CD14-positive monocyte (primary cell): Measurements from ENCODE around the gene TPR. TPM values are rescaled to one million over a fixed set of nuclear protein-coding genes. Genes with fewer than 3 reads are reported as not detected.

ENCODE experiments used
- DNase-seq, 3 donors: peaks; one replicate each; pipeline ENCODE4 v3.0.0-alpha.2; 2011 to 2022
- H2AFZ ChIP-seq: 2 replicates; pipeline ENCODE4 v1.6.0; 2012; ENCODE audit warnings: mild to moderate bottlenecking, low read depth, low read length, inconsistent platforms; ENCODE audit not compliant: insufficient read depth, poor library complexity, severe bottlenecking
- H3K27ac ChIP-seq, 2 donors: 1 replicate in 1 of 2; 2 replicates in 1 of 2; pipeline ENCODE4 v1.5.1; 2012 to 2013; ENCODE audit warnings: low read length in 2 of 2, control low read depth in 1 of 2, inconsistent platforms in 1 of 2, low read depth in 1 of 2, mild to moderate bottlenecking in 1 of 2
- H3K27me3 ChIP-seq, 2 donors: one replicate each; pipeline versions ENCODE4 v1.6.0 to v1.6.1; 2011 to 2013; ENCODE audit warnings: low read length in 2 of 2; ENCODE audit not compliant: control insufficient read depth in 2 of 2, insufficient read depth in 2 of 2
- H3K36me3 ChIP-seq, 2 donors: replicated peaks in 1 of 2; 1 replicate in 1 of 2; 2 replicates in 1 of 2; pipeline versions ENCODE4 v1.5.1 to v1.6.1; 2012 to 2013; ENCODE audit warnings: low read length in 2 of 2, control low read depth in 1 of 2, inconsistent platforms in 1 of 2, mild to moderate bottlenecking in 1 of 2; ENCODE audit not compliant: insufficient read depth in 2 of 2, control insufficient read depth in 1 of 2
- H3K4me1 ChIP-seq, 2 donors: 1 replicate in 1 of 2; 2 replicates in 1 of 2; pipeline versions ENCODE4 v1.5.1 to v1.6.1; 2012 to 2013; ENCODE audit warnings: low read length in 2 of 2, control low read depth in 1 of 2, inconsistent platforms in 1 of 2, mild to moderate bottlenecking in 1 of 2, moderate library complexity in 1 of 2; ENCODE audit not compliant: insufficient read depth in 2 of 2, control insufficient read depth in 1 of 2
- H3K4me2 ChIP-seq: replicated peaks from 2 replicates; pipeline ENCODE3; 2012; ENCODE audit warnings: low read length, moderate library complexity, mild to moderate bottlenecking; ENCODE audit not compliant: poor library complexity, severe bottlenecking; ENCODE audit errors: extremely low read depth
- H3K4me3 ChIP-seq, 3 experiments: fragments of 200-600 bp in 1 of 3; sonication (generic) in 1 of 3; replicated peaks in 1 of 3; 1 replicate in 2 of 3; 2 replicates in 1 of 3; pipeline ENCODE4 v1.5.1; 2011 to 2013; ENCODE audit warnings: low read length in 3 of 3, mild to moderate bottlenecking in 3 of 3, control low read depth in 2 of 3, low read depth in 2 of 3, inconsistent platforms in 1 of 3, moderate library complexity in 1 of 3
- H3K79me2 ChIP-seq: 2 replicates; pipeline ENCODE4 v1.6.0; 2012; ENCODE audit warnings: mild to moderate bottlenecking, control low read depth, inconsistent platforms, low read length, moderate library complexity; ENCODE audit not compliant: insufficient read depth
- H3K9ac ChIP-seq: 2 replicates; pipeline ENCODE4 v1.6.0; 2017; ENCODE audit warnings: low read length, mild to moderate bottlenecking; ENCODE audit not compliant: insufficient read depth, poor library complexity, severe bottlenecking
- H3K9me3 ChIP-seq, 2 donors: replicated peaks in 1 of 2; 1 replicate in 1 of 2; 2 replicates in 1 of 2; pipeline versions ENCODE4 v1.5.1 to v1.6.1; 2012 to 2013; ENCODE audit warnings: low read length in 2 of 2, control low read depth in 1 of 2; ENCODE audit not compliant: control insufficient read depth in 1 of 2, insufficient read depth in 1 of 2
- H4K20me1 ChIP-seq: 2 replicates; pipeline ENCODE4 v1.6.0; 2012; ENCODE audit warnings: mild to moderate bottlenecking, low read length, control low read depth, moderate library complexity; ENCODE audit not compliant: insufficient read depth
- H3K27ac Mint-ChIP-seq, 7 donors: one replicate each; pipeline ENCODE4 v1.8.0; 2020; ENCODE audit warnings: mild to moderate bottlenecking in 7 of 7, mixed read lengths in 7 of 7, moderate library complexity in 6 of 7, inconsistent platforms in 2 of 7
- H3K27me3 Mint-ChIP-seq, 3 donors: one replicate each; pipeline ENCODE4 v1.8.0; 2021 to 2022; ENCODE audit warnings: low read depth in 3 of 3, mild to moderate bottlenecking in 3 of 3, mixed read lengths in 3 of 3, moderate library complexity in 3 of 3, inconsistent platforms in 1 of 3
- H3K36me3 Mint-ChIP-seq, 2 donors: one replicate each; pipeline ENCODE4 v1.8.0; 2020; ENCODE audit warnings: mixed read lengths in 2 of 2, inconsistent platforms in 1 of 2, mild to moderate bottlenecking in 1 of 2
- H3K4me1 Mint-ChIP-seq: one replicate; pipeline ENCODE4 v1.8.0; 2020; ENCODE audit warnings: mild to moderate bottlenecking, mixed read lengths
- H3K4me3 Mint-ChIP-seq, 2 donors: one replicate each; pipeline ENCODE4 v1.8.0; 2020; ENCODE audit warnings: mild to moderate bottlenecking in 2 of 2, mixed read lengths in 2 of 2, moderate library complexity in 1 of 2
- H3K9me3 Mint-ChIP-seq, 7 donors: one replicate each; pipeline ENCODE4 v1.8.0; 2020 to 2022; ENCODE audit warnings: mixed read lengths in 7 of 7, mild to moderate bottlenecking in 6 of 7, moderate library complexity in 6 of 7, inconsistent platforms in 2 of 7
- CTCF ChIP-seq: fragments of 200-600 bp; IDR thresholded peaks from one replicate; pipeline ENCODE4 v1.8.0; 2022; ENCODE audit warnings: antibody characterized with exemption, mild to moderate bottlenecking
- WGBS: methylation state at CpG from one replicate; pipeline ENCODE4 v1.1.5; 2013; ENCODE audit warnings: missing lambda C conversion rate; ENCODE audit not compliant: insufficient coverage; 5-methylcytosine and 5-hydroxymethylcytosine counted together
- intact Hi-C, 2 donors: fragments of 100-400 bp; cut with micrococcal nuclease; formaldehyde crosslinking; loops; one replicate each; pipeline versions ENCODE4 v1.15.0 to v1.15.1; 2023
- polyA plus RNA-seq, 3 donors: library from polyadenylated mRNA; depleted of rRNA in 1 of 3; unstranded in 2 of 3; stranded (reverse) in 1 of 3; fragments of 300-500 nt in 2 of 3; fragments of >200 nt in 1 of 3; fragmentation: Illumina TruSeq in 2 of 3; gene quantifications; 1 replicate in 2 of 3; 2 replicates in 1 of 3; pipeline ENCODE4 v1.2.3, GENCODE V29; 2012 to 2021

Gene TPR
- polyA plus RNA-seq, 3 donors, result 4.3 to 23.3 (median 13.2) TPM

GRCh38 chr1:186421446-186421845, 46.4 kb upstream of the TPR start:
- no peak for DNase-seq
- H3K27ac Mint-ChIP-seq, result no peak overlapping the region
- no CpG with 5 or more reads among the region's 6 CpGs for WGBS

DNA sequence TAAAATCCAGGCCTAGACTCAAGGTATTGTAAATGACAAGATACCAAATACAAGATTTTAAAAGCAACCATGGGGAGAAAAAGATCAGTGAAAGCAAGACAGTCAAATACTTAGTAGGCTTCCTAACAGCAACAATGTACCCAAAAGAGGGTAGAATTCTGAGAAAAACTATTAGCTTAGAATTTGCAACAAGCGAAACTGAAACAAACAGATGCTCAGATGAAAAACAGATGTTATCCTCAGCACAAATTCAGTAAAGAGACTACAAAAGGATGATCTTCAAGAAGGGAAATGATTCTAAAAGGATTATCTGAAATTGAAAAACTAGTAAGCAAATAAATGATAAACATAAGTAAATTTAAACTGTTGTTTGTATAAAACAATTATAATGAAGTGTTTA, 45.9 kb upstream of the TPR start:
- Histone ChIP-seq H3K27ac (no peak overlapping the region), H3K4me2 (no peak overlapping the region), H3K4me3 (no peak overlapping the region), H3K9me3 (no peaks in the 10 kb centered on the region), H2AFZ (no peak overlapping the region), H3K27me3 (no peaks in the 10 kb centered on the region), H3K4me1 (no peaks in the 10 kb centered on the region), H3K9ac (no peak overlapping the region), H4K20me1 (no peaks in the 10 kb centered on the region), H3K79me2 (no peaks in the 10 kb centered on the region), H3K36me3 (peaks cover 33 to 42% of the 10 kb centered on the region in 2 donors)
- H3K36me3 Mint-ChIP-seq, result peaks cover 26 to 42% of the 10 kb centered on the region in 2 donors
- H3K9me3 Mint-ChIP-seq, result peaks cover 0 to 2% (median 0%) of the 10 kb centered on the region in 7 donors
- no peak overlapping the region for H3K4me3 Mint-ChIP-seq
- no peaks in the 10 kb centered on the region for H3K27me3 Mint-ChIP-seq
- H3K4me1 Mint-ChIP-seq, result no peaks in the 10 kb centered on the region
- no CpG with 5 or more reads among the region's 1 CpG for WGBS
- TF ChIP-seq CTCF, result no peak
- intact Hi-C loops, result no loop called here
- H3K27ac Mint-ChIP-seq, result peak overlapping the region in 2 of 7 donors; percentile 6 to 7
- DNase-seq, result no peak

More at GRCh38 chr1:186421446-186421845, 46.4 kb upstream of the TPR start:
- TF ChIP-seq CTCF, result no peak
- Histone ChIP-seq H3K4me1 (no peaks in the 10 kb centered on the region), H3K9me3 (no peaks in the 10 kb centered on the region), H4K20me1 (no peaks in the 10 kb centered on the region), H3K9ac (no peak overlapping the region), H3K36me3 (peaks cover 33 to 42% of the 10 kb centered on the region in 2 donors), H3K27me3 (no peaks in the 10 kb centered on the region), H3K79me2 (no peaks in the 10 kb centered on the region), H3K27ac (no peak overlapping the region), H3K4me3 (no peak overlapping the region), H2AFZ (no peak overlapping the region), H3K4me2 (no peak overlapping the region)
- H3K9me3 Mint-ChIP-seq, result peaks cover 0 to 2% (median 0%) of the 10 kb centered on the region in 7 donors
- intact Hi-C loops, result no loop called here
- no peak overlapping the region for H3K4me3 Mint-ChIP-seq
- H3K36me3 Mint-ChIP-seq, result peaks cover 29 to 47% of the 10 kb centered on the region in 2 donors
- H3K4me1 Mint-ChIP-seq, result no peaks in the 10 kb centered on the region
- no peaks in the 10 kb centered on the region for H3K27me3 Mint-ChIP-seq
